NCI-H82 (cell line): ENCODE data around the gene RETN.

Experiments used
- DNase-seq: peaks from one replicate; lab custom pipeline; 2025; lab: John Stamatoyannopoulos, UW

The RETN gene

DNA sequence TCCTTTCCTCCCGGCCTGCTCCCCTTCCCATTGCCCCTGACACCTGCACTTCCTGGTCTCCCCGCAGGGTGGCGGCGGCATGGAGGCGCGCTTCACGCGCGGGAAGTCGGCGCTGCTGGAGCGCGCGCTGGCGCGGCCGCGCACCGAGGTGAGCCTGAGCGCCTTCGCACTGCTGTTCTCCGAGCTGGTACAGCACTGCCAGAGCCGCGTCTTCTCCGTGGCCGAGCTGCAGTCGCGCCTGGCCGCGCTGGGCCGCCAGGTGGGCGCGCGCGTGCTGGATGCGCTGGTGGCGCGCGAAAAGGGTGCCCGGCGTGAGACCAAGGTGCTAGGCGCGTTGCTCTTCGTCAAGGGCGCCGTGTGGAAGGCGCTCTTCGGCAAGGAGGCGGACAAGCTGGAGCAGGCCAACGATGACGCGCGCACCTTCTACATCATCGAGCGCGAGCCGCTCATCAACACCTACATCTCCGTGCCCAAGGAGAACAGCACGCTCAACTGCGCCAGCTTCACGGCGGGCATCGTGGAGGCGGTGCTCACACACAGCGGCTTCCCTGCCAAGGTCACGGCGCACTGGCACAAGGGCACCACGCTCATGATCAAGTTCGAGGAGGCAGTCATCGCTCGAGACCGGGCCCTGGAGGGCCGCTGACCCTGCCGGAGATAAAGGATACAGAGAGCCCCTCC is 13.5 kb downstream of the RETN start:
- DNase-seq = no peak

DNA sequence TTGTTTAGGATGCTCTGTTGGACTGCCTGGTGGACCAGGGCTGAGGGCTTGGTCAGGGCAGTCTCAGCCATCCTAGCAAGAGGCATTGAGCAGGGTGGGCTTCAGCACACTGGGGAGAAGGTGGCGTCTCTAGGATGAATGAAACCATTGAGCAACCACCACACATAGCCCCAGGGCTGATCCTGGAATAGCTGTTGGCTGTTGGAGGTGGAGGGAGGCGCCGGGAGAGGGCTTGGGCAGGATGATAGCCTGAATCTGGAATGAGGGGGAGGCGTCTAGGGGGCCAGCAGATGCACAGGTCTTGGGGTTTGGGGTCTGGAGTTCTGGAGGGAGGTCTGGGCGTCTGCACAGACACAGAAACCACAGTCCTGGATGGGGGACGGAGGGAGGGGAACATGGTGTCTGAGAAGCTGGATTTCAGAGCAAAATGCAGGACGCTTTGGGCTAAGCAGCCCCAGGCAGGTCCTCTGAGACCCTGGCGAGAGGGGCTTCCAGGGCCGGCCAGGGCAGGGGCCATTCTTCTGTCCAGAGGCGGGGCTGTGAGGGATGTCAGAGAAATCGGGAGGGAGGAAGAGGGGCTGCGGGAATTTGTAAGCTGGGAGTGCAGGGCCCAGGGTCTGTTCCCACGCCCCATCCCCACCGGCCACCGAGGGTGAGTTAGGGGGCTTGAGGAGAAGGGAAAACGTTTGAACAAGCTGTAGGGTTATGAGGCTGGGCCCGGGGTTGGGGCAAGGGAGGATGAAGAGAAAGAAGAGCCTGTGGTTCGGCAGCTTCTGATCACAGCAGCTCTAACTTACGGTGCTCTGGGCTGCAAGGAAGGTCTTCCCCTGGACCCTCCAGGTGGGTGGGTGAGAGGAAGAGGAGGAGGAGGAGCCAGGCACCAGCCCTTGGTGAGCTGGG is 16.9 kb downstream of the RETN start:
- DNase-seq = no peak

DNA sequence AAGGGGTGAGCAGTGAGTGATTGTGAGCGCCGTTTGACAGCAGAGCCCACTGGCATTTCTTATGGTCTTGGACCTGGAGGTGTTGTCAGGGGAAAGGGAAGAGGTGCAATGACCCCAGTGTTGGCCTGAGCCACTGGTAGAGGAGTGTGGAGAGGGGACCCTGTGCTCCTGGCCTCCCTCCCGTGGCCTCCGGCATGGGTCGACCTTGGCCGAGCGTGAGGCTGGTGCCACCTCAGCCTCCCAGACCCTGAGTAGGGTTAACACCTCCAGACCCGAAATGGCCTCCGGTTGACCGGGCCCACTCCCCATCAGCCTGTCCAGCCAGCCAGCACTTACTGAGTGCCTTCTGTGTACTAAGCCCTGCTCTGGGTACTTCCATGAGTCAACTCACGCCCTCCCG is 18.3 kb downstream of the RETN start:
- no peak for DNase-seq

DNA sequence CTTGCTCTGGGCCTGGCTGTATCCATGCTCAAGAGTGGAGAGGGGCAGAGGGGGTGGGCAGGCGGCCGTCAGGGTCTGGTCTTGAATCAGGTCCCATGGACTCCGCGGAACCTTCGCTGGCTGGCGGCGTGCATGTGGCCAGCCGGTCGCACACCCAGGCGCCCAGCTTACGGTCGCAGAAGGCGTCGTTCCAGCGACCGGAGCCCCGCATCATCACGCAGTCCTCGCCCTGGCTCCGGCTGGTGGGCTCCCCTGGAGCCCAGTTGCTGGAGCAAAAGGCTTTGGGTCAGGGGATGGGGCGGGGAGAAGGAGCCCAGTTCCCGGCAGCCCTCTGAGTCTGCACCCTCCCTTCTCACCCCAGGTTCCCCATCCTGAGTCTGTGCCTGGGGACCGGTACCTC is 20.3 kb downstream of the RETN start:
- DNase-seq = no peak

- DNase-seq = no peak
Measured at GRCh38 chr19:7690779-7691258, 22.0 kb downstream of the RETN start.

DNA sequence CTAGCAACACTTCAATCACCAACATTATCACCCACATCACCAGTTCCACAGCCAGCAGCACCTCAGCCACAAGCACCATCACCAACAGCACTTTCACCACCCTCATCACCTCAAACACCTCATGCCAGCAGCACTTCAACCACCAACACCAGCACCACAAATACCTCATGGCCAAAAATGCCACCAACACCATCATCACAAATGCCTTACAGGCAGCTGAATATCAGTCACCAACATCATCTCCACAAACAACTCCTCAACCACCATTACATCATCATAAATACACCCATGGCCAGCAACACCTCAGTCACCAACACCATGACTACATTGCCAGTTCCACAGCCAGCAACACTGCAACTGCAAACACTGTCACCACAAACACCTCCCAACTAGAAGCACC is 22.6 kb downstream of the RETN start:
- no peak for DNase-seq

GRCh38 chr19:7692417-7693088 is 23.7 kb downstream of the RETN start:
- no peak for DNase-seq

DNA sequence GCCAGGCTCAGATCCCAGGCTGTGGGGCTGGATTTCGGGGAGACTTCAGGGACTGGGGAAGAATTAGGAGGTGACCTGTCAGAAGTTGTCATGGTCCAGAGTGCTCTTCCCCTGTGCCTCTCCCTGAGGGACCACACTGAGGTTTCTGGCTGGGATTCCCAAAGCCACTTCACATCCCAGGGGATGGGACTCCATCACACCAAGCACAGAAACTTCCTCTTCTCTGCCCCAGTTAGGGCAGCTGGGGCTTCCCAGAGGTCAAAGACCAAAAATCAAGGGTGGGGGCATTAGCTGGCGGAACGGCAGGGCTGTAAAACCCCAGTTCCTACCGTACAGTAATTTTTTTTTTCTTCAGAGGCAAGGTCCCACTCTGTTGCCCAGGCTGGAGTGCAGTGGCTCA is 25.6 kb downstream of the RETN start:
- DNase-seq = no peak

GRCh38 chr19:7697721-7698287 is 29.0 kb downstream of the RETN start:
- DNase-seq = no peak

GRCh38 chr19:7698583-7698982 is 29.7 kb downstream of the RETN start:
- no peak for DNase-seq

GRCh38 chr19:7699003-7699402 is 30.2 kb downstream of the RETN start:
- no peak for DNase-seq

DNA sequence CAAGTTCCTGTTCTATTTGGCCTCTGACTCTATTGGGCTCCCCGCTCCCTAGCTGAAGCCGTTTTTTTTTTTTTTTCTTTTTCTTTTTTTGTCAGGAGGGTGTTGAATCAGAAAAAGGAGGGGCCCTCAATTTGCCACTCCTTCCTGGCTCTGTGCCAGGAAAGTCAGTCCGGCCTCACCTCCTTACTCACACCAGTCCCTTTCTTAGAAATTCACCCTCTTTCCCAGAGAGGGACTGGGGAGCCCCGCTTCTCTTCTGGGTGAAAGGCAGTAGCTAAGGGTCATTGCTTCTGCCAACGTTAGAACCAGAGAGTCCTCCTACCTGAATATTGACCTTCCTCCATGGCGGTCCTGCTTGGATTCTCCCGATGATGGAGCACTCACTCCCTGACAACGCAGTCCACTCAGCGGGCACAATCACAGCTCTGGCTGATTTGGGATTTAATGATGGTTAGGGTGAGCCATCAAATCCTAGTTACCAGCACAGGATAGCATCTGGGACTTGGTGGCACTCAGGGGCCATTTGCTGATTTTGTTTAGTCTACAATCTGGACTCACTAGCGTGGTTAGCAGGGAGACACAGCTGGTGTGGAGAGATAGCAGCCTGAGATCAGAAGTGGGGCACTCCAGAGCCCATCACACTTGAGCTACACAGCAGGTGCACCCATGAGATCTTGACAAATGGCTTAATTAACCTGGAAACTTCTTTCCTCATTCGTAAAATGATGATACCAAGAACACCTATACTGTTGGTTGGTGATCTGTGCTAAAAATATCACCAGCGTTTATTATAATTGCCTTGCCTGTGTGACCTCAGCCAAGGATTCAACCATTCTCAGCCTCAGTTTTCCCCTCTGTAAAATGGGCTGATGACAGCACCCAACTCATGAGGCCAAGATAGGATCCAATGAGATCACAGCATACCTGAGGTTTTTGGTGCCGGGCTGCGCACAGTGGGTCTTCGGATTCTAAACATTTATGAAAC is 30.9 kb downstream of the RETN start:
- DNase-seq = no peak

DNA sequence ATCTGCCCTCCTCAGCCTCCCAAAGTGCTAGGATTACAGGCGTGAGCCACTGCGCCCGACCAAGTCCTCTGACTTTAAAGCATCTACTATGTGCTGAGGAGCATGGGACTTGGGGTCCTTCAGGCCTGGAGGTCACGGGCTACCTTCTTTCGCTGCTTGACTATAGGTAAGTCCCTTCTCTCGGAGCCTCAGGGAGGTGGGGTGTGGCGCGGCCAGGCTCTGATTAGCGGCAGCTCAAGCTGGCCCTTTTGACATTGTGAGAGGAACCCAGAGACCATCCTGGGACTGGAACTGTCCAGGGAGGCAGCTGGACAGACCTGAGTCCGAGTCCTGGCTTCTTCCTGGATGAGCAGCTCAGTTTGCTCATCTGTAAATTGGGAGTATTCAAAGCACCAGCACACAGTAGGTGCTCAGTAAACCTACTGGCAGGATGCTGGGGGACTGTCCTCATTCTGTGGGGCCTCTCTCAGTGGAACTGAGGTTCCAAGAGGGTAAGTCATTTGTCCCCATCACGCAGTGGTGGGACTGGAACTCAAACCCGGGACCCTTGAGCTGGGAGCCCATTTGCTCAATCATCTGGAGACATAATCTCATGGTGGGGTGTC is 32.3 kb downstream of the RETN start:
- no peak for DNase-seq

DNA sequence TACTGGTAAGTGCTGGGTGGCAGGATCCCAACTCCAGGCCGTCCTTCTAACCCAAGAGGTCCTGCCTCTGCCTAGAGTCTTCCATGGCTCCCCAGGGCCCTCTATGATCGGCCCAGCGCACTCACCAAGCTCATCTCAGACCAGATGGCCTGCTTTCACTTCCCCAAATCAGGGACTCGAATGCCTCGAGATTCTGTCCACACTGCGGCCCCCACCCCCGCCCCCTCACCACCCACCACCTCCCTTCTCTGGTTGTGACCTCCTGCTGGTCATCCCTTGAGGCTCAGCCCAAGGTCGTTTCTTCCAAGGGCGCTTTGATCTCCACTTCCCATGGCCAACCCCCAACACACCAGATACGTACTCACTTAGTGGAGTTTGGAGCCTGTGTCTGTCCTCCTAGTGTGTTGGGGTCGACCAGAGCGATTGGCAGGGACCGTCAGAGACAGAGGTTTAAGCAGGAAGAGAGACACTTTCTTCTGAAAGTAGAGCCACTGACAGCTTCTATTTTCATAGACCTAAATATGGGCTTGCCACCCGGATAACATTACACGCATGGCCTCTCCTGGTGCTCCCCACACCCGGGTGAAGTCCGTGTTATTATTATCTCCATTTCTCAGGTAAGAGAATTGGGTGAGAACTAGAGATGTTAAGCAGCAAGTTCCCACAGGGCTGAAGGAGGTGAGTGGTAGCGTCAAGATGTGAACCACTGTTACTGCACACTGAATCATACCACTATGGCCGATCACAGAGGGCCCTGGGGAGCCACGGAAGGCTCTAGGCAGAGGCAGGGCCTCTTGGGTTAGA is 33.0 kb downstream of the RETN start, which contains the start of gene FCER2:
FCER2 (minus strand) TSS at position 478 of the 804 bp plus-strand sequence. CDS start 2,371 bp downstream, outside the sequence.
- no peak for DNase-seq

DNA sequence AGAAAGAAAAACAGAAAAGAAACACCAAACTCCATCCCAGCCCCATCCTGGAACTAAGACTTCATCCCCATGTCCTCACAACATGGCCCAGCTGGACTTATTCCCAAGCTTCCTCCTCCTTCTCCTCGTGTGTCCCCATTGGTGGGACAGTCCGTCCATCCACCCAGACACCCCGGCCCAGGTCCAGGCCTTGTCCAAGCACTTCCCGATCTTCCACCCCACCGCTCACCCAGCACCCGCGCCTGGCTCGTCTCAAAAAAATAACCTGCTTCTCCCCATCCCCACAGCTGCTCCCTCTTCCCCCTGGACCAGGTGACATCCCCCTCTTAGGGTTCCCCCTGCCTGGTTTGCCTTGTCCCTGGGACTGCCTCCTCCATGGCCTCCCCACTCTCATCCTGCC is 34.5 kb downstream of the RETN start:
- DNase-seq = no peak

DNA sequence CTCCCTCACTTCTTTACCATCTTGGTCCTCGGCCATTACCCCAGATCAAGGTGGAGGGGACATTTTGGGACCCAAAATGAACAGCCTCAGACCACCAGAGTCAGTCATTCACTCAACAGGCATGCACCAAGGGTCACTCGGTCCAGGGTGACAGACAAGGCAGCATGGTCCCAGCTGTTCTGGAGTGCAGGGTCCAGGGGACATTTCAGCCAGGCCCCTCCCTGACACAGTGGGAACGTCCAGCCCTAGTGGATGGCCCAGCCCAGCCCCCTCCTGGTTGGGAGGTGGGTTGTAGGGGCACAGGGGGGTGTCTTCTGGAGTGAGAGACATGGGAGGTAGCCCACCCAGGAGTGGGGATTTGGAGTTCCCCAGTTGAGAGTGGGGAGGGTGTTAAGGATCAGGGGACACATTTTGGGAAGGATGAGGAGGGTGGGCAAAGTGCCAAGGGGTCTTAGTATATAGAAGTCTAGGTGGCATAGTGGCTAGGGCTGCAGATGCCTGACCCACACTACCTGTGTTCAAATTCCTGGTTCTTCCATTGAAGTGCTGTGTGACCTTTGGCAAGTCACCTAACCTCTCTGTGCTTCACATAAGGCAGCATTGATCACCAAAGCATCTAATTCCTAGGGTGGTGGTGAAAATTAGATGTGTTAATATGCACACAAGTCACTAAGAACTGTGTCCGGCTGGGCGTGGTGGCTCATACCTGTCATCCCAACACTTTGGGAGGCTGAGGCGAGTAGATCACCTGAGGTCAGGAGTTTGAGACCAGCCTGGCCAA is 35.6 kb downstream of the RETN start:
- DNase-seq = no peak

DNA sequence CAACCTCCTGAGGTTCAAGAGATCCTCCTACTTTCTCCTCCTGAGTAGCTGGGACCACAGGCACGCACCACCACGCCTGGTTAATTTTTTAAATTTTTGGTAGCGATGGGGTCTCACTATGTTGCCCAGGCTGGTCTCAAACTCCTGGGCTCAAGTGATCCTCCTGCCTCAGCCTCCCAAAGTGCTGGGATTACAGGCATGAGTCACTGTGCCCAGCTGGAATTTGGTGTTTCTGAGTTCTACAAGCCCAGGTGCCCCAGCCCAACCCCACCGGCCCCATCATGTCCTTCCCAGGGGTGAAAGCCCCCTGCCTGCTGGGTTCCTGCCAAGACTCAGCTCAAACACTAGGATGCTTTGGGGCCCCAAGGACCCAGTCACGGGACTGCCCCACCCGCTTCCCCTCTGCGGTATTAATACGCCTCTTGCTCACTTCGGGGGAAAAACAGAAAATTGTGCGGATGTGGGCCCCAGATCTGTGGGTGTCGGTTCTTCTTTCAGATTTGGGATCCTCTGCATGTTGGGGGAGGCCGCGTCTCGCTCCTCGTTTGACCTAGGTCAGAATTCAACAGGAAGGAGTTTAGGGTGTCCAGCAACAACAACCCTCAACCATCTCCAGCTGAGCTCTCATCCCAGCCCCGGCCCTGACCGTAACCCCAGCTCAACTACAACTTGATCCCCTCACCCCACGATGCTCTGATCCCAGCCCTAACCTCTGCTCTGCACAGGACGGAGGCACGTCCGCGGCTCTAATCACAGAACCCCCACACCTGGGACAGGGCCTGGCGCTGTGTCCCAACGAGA is 36.7 kb downstream of the RETN start:
- no peak for DNase-seq
